K562 (cell line): Measurements from ENCODE around the gene NTSR1. TPM values are rescaled to one million over a fixed set of nuclear protein-coding genes. Genes with fewer than 3 reads are reported as not detected.

Experiments
- BCL6 ChIP-seq: fragments of 250-450 bp; sonication (Bioruptor Pico); IDR thresholded peaks from 2 replicates; pipeline ENCODE4 v1.4.0; 2020
- CHD2 ChIP-seq: IDR thresholded peaks from 2 replicates; pipeline ENCODE4 v1.6.1; 2011; ENCODE audit warnings: low read depth, low read length
- CTCFL ChIP-seq: IDR thresholded peaks from 2 replicates; pipeline ENCODE4 v1.6.1; 2011; ENCODE audit warnings: borderline replicate concordance, low read depth, mild to moderate bottlenecking, moderate library complexity, low read length; ENCODE audit not compliant: insufficient read depth, poor library complexity, severe bottlenecking
- E2F8 ChIP-seq: fragments of 450-650 bp; IDR thresholded peaks from 2 replicates; pipeline ENCODE4 v1.7.1; 2018; ENCODE audit warnings: mild to moderate bottlenecking, low read depth; ENCODE audit not compliant: partially characterized antibody
- FOXM1 ChIP-seq, 2 experiments: fragments of 450-650 bp in 1 of 2; sonication (generic) in 1 of 2; formaldehyde crosslinking in 1 of 2; IDR thresholded peaks; 2 replicates each; pipeline versions ENCODE4 v1.6.1 to v1.9.0; 2017 to 2022; ENCODE audit warnings: low read depth in 2 of 2, mild to moderate bottlenecking in 2 of 2, missing genetic modification reagents in 1 of 2, moderate library complexity in 1 of 2
- HNRNPL ChIP-seq: fragments of 200-400 bp; formaldehyde crosslinking; IDR thresholded peaks from 2 replicates; pipeline ENCODE4 v1.6.1; 2017; ENCODE audit warnings: low read depth, mild to moderate bottlenecking, low read length
- MYC ChIP-seq, 2 experiments: fragments of 250-450 bp in 1 of 2; sonication (Bioruptor Pico) in 1 of 2; IDR thresholded peaks; 2 replicates each; pipeline versions ENCODE4 v1.5.1 to v1.6.1; 2012 to 2021; ENCODE audit warnings: low read depth in 2 of 2, borderline replicate concordance in 1 of 2, improper control_type of control experiment in 1 of 2, low read length in 1 of 2, mild to moderate bottlenecking in 1 of 2, moderate library complexity in 1 of 2
- NCOA4 ChIP-seq: fragments of 450-650 bp; IDR thresholded peaks from 2 replicates; pipeline ENCODE4 v1.6.1; 2018; ENCODE audit warnings: mild to moderate bottlenecking; ENCODE audit not compliant: partially characterized antibody
- NR3C1 ChIP-seq: sonication (generic); formaldehyde crosslinking; IDR thresholded peaks from 2 replicates; pipeline ENCODE4 v1.8.1; 2022; ENCODE audit warnings: missing genetic modification reagents
- NRF1 ChIP-seq, 2 experiments: fragments of 450-650 bp; IDR thresholded peaks in 1 of 2; conservative IDR thresholded peaks in 1 of 2; 2 replicates each; pipeline ENCODE4 v1.6.1; 2014; ENCODE audit warnings: mild to moderate bottlenecking in 2 of 2
- PBX2 ChIP-seq, 2 experiments: IDR thresholded peaks in 1 of 2; conservative IDR thresholded peaks in 1 of 2; 2 replicates each; pipeline ENCODE4 v1.6.1; 2016; ENCODE audit warnings: low read depth in 2 of 2, mild to moderate bottlenecking in 1 of 2, missing compliant biosample characterization in 1 of 2, missing genetic modification characterization in 1 of 2, moderate library complexity in 1 of 2
- PRMT5 ChIP-seq: sonication (generic); formaldehyde crosslinking; IDR thresholded peaks from 2 replicates; pipeline ENCODE4 v1.5.0; 2020; ENCODE audit warnings: missing genetic modification reagents
- RB1 ChIP-seq: fragments of 450-650 bp; IDR thresholded peaks from 2 replicates; pipeline ENCODE4 v1.6.1; 2017; ENCODE audit warnings: low read depth, mild to moderate bottlenecking
- RFX5 ChIP-seq: IDR thresholded peaks from 2 replicates; pipeline ENCODE4 v1.6.1; 2011; ENCODE audit warnings: low read depth, mild to moderate bottlenecking, improper control_type of control experiment, low read length
- SMAD2 ChIP-seq: fragments of 150-350 bp; IDR thresholded peaks from 2 replicates; pipeline ENCODE4 v1.6.1; 2014; ENCODE audit warnings: low read depth, mild to moderate bottlenecking, low read length
- SMARCA4 ChIP-seq: fragments of 450-650 bp; IDR thresholded peaks from 2 replicates; pipeline ENCODE4 v1.6.1; 2016
- SRSF3 ChIP-seq: fragments of 200-400 bp; formaldehyde crosslinking; IDR thresholded peaks from 2 replicates; pipeline ENCODE4 v1.6.1; 2016; ENCODE audit warnings: mild to moderate bottlenecking, low read length, moderate library complexity; ENCODE audit not compliant: insufficient read depth
- ZFX ChIP-seq: sonication (generic); formaldehyde crosslinking; IDR thresholded peaks from 2 replicates; pipeline ENCODE4 v1.8.0; 2022; ENCODE audit warnings: mild to moderate bottlenecking, missing genetic modification reagents, moderate library complexity
- ZNF121 ChIP-seq: sonication (generic); formaldehyde crosslinking; conservative IDR thresholded peaks from 2 replicates; pipeline ENCODE4 v1.8.0; 2022; ENCODE audit warnings: missing genetic modification reagents
- ZNF212 ChIP-seq: fragments of 450-650 bp; formaldehyde crosslinking; IDR thresholded peaks from 2 replicates; pipeline ENCODE4 v1.4.0; 2020; ENCODE audit warnings: mild to moderate bottlenecking
- ZNF583 ChIP-seq: fragments of 250-450 bp; sonication (Bioruptor Pico); IDR thresholded peaks from 2 replicates; pipeline ENCODE4 v1.4.0; 2020
- polyA plus RNA-seq, 8 experiments: library from polyadenylated mRNA; depleted of rRNA in 4 of 8; stranded (reverse) in 5 of 8; unstranded in 3 of 8; fragments of >200 nt; fragmentation: Nextera tagmentation in 2 of 8; fragmentation: Illumina TruSeq in 1 of 8; extraction: Ambion mirVana in 2 of 8; extraction: Trizol in 1 of 8; gene quantifications; 2 replicates each; pipeline versions ENCODE4 v1.2.1 to v1.2.3, GENCODE V29; 2011 to 2014; ENCODE audit warnings: inconsistent platforms in 1 of 8, missing spikeins in 1 of 8
- total RNA-seq, 7 experiments: library from RNA; depleted of rRNA in 6 of 7; stranded (reverse); fragments of >200 nt in 6 of 7; fragmentation: Illumina TruSeq in 2 of 7; extraction: Trizol in 2 of 7; gene quantifications; 2 replicates each; pipeline versions ENCODE4 v1.2.1 to v1.2.3, GENCODE V29; 2011 to 2021; ENCODE audit warnings: low replicate concordance in 1 of 7

NTSR1 gene
- total and polyA plus RNA-seq, 9 of the 15 experiments (the other 6 are each of a cell fraction or from before 2014, with no cell fraction given): 0.04 to 0.40 (median 0.13) TPM; not detected in 3

- TF ChIP-seq FOXM1 (IDR thresholded peaks at IDR 0.05; ENCODE audit: low read depth): no peak
- no peak for TF ChIP-seq FOXM1 (CRISPR knock-in tag; IDR thresholded peaks at IDR 0.05; ENCODE audit: low read depth)
- no peak for TF ChIP-seq BCL6 (CRISPR knock-in tag)
- no peak for TF ChIP-seq CTCFL
- TF ChIP-seq CHD2: no peak
- TF ChIP-seq RFX5: no peak
- TF ChIP-seq MYC (IDR thresholded peaks at IDR 0.05; ENCODE audit: low read depth, low read length): peak; percentile 71
- TF ChIP-seq MYC (CRISPR knock-in tag; IDR thresholded peaks at IDR 0.05; ENCODE audit: borderline replicate concordance, low read depth): no peak
- TF ChIP-seq HNRNPL: no peak
- TF ChIP-seq NCOA4: no peak
- peak; percentile 70; the same call in 1 of the 2 replicates for TF ChIP-seq RB1
- TF ChIP-seq NR3C1 (CRISPR knock-in tag): no peak
- TF ChIP-seq ZNF583: no peak
- TF ChIP-seq ZNF121 (CRISPR knock-in tag): peak; percentile 98
- no peak for TF ChIP-seq PRMT5 (CRISPR knock-in tag)
- TF ChIP-seq PBX2 (CRISPR knock-in tag; IDR thresholded peaks at IDR 0.05; ENCODE audit: low read depth): no peak
- no peak for TF ChIP-seq PBX2 (tag; conservative IDR thresholded peaks at IDR 0.05; ENCODE audit: low read depth)
- TF ChIP-seq SMARCA4: no peak
- no peak for TF ChIP-seq SMAD2
- TF ChIP-seq ZNF212 (CRISPR knock-in tag): no peak
- no peak for TF ChIP-seq SRSF3
- no peak for TF ChIP-seq E2F8
- TF ChIP-seq NRF1 (conservative IDR thresholded peaks at IDR 0.05 in 1 of 2, IDR thresholded peaks at IDR 0.05 in 1 of 2): peak; percentile 80 to 83
- TF ChIP-seq ZFX (CRISPR knock-in tag): peak; percentile 62
Measured at GRCh38 chr20:62795023-62795761, 86.6 kb downstream of the NTSR1 start (continued).
